Calu3 (cell line): ENCODE results near the gene PPT2. TPM values are rescaled to one million over a fixed set of nuclear protein-coding genes. Genes with fewer than 3 reads are reported as not detected.
"Not testable (repeated sequence)": the region's sequence is repeated elsewhere in the genome, so short reads cannot be mapped to it uniquely, and the experiment has no call there.

ENCODE experiments used
- BruUV-seq: library from RNA; stranded (reverse); fragments of 400-500 nt; replicated peaks from 2 replicates; lab custom pipeline; 2021; lab: Mats Ljungman, UMichigan
- CTCF ChIA-PET: fragments of 300-600 bp; sonication (Branson Sonifier 250); formaldehyde crosslinking; loops from one replicate; lab custom pipeline; 2022; ENCODE audit warnings: antibody characterized with exemption; lab: Charles Lee
- DNase-seq: peaks from one replicate; pipeline ENCODE4 v3.0.0; 2022
- H3K27ac Mint-ChIP-seq: one replicate; pipeline ENCODE4 v1.8.0; 2022; ENCODE audit warnings: mixed read lengths; ENCODE audit not compliant: unreplicated experiment
- H3K27me3 Mint-ChIP-seq: one replicate; pipeline ENCODE4 v1.8.0; 2022; ENCODE audit warnings: mixed read lengths; ENCODE audit not compliant: unreplicated experiment
- H3K36me3 Mint-ChIP-seq: one replicate; pipeline ENCODE4 v1.8.0; 2022; ENCODE audit warnings: mild to moderate bottlenecking, moderate library complexity, mixed read lengths; ENCODE audit not compliant: insufficient read depth, unreplicated experiment
- H3K4me1 Mint-ChIP-seq: one replicate; pipeline ENCODE4 v1.8.0; 2022; ENCODE audit warnings: mild to moderate bottlenecking, low read depth, mixed read lengths; ENCODE audit not compliant: unreplicated experiment
- H3K4me3 Mint-ChIP-seq: one replicate; pipeline ENCODE4 v1.8.0; 2022; ENCODE audit warnings: mild to moderate bottlenecking, low read depth, moderate library complexity, mixed read lengths; ENCODE audit not compliant: unreplicated experiment
- H3K9me3 Mint-ChIP-seq: one replicate; pipeline ENCODE4 v1.8.0; 2022; ENCODE audit warnings: low read depth, mixed read lengths; ENCODE audit not compliant: unreplicated experiment
- intact Hi-C: fragments of 100-400 bp; cut with micrococcal nuclease; formaldehyde crosslinking; loops from one replicate; pipeline ENCODE4 v1.10.0; 2022; ENCODE audit not compliant: unreplicated experiment
- total RNA-seq: library from RNA; stranded (reverse); gene quantifications from 2 replicates; pipeline ENCODE4 v1.2.3, GENCODE V29; 2022
- TF ChIP-seq, protein P1 (sequence below): fragments of 200-600 bp; IDR thresholded peaks from one replicate; pipeline ENCODE4 v1.8.0; 2022; ENCODE audit warnings: antibody characterized with exemption; ENCODE audit not compliant: unreplicated experiment

The PPT2 gene
- total RNA-seq, 1 experiment from 2014 or later = 31.0 TPM

DNA sequence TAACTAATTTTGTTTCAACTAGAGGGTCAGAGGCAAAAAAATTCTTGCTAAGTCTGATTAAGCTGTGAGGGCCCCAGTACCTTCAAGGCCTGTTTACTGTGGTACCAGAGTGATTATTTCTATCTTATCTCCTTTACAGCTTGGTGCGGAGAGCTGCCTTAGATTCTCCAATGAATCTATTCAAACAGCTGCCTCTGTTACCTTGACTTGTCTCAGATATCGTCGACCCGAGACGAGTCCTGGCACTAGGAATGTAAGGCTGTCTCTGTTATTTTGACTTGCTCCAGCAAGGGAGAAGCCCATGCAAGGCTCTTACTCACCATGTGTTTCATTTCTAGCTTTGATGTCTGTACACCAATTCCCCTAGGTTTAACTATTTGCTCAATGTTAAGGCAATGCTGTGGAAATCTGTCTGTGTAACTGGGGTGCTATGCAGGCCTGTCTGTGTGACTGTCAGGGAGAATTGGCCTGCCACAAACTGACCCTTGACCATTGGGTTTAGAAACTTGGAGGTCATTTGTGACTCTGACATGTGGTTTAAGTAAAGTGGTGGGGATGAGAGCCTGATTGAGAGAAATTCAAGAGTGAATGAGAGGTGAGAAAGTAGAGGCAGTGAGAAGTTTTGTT, 13.4 kb upstream of the PPT2 start:
- Mint-ChIP-seq H3K27me3 (peaks cover 36% of the 10 kb centered on the region), H3K9me3 (no peaks in the 10 kb centered on the region), H3K36me3 (no peaks in the 10 kb centered on the region), H3K4me3 (no peak overlapping the region), H3K27ac (no peak overlapping the region), H3K4me1 (peaks cover under 1% of the 10 kb centered on the region)
- TF ChIP-seq, protein P1, sequence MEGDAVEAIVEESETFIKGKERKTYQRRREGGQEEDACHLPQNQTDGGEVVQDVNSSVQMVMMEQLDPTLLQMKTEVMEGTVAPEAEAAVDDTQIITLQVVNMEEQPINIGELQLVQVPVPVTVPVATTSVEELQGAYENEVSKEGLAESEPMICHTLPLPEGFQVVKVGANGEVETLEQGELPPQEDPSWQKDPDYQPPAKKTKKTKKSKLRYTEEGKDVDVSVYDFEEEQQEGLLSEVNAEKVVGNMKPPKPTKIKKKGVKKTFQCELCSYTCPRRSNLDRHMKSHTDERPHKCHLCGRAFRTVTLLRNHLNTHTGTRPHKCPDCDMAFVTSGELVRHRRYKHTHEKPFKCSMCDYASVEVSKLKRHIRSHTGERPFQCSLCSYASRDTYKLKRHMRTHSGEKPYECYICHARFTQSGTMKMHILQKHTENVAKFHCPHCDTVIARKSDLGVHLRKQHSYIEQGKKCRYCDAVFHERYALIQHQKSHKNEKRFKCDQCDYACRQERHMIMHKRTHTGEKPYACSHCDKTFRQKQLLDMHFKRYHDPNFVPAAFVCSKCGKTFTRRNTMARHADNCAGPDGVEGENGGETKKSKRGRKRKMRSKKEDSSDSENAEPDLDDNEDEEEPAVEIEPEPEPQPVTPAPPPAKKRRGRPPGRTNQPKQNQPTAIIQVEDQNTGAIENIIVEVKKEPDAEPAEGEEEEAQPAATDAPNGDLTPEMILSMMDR = no peak
- DNase-seq = no peak
- no TSS peak for BruUV-seq
- CTCF ChIA-PET = interaction anchor here (0.6 kb wide), 1 partner anchor 18 kb away, joined by 4 read pairs; no protein-coding TSS in a partner anchor
- intact Hi-C loops = no loop called here

- intact Hi-C loops = not testable (repeated sequence)
Observed at GRCh38 chr6:32144238-32144637, 9.7 kb upstream of the PPT2 start.

GRCh38 chr6:32146287-32146686, 7.7 kb upstream of the PPT2 start:
- peak overlapping the region; percentile 34 for H3K27ac Mint-ChIP-seq
- H3K27me3 Mint-ChIP-seq = peaks cover 14% of the 10 kb centered on the region
- TF ChIP-seq, protein P1 = no peak
- intact Hi-C loops = no loop called here
- no peak for DNase-seq
- BruUV-seq = no TSS peak
- H3K36me3 Mint-ChIP-seq = no peaks in the 10 kb centered on the region
- H3K9me3 Mint-ChIP-seq = peaks cover 2% of the 10 kb centered on the region
- H3K4me3 Mint-ChIP-seq = no peak overlapping the region
- peaks cover 15% of the 10 kb centered on the region for H3K4me1 Mint-ChIP-seq
- CTCF ChIA-PET = interaction anchor here (0.7 kb wide), 1 partner anchor 724 kb away, joined by 3 read pairs; no protein-coding TSS in a partner anchor

More at GRCh38 chr6:32144238-32144637, 9.7 kb upstream of the PPT2 start:
- not testable (repeated sequence) for H3K9me3 Mint-ChIP-seq, H3K4me3 Mint-ChIP-seq, H3K27ac Mint-ChIP-seq, H3K36me3 Mint-ChIP-seq, BruUV-seq, DNase-seq
- Mint-ChIP-seq H3K27me3 (peaks cover 21% of the 10 kb centered on the region), H3K4me1 (peaks cover 15% of the 10 kb centered on the region)
- CTCF ChIA-PET = interaction anchor here (0.8 to 1.1 kb wide), 3 partner anchors 14 to 33 kb away, joined by 3 to 4 read pairs (median 3); partner anchors contain the start of gene FKBPL

- Mint-ChIP-seq H3K9me3 (peaks cover 2% of the 10 kb centered on the region), H3K4me1 (peaks cover 15% of the 10 kb centered on the region), H3K27me3 (peaks cover 10% of the 10 kb centered on the region), H3K27ac (peak overlapping the region; percentile 34), H3K4me3 (no peak overlapping the region), H3K36me3 (no peaks in the 10 kb centered on the region)
- BruUV-seq = no TSS peak
- TF ChIP-seq, protein P1 = no peak
- intact Hi-C loops = no loop called here
- CTCF ChIA-PET = interaction anchor here (0.7 kb wide), 1 partner anchor 724 kb away, joined by 3 read pairs; no protein-coding TSS in a partner anchor
- no peak for DNase-seq
Observed at GRCh38 chr6:32146687-32147086, 7.3 kb upstream of the PPT2 start.
